GM18505 (cell line): Measurements from ENCODE around the gene FAT1.

Experiments
- ATAC-seq: cut with Tn5 transposase; IDR thresholded peaks from one replicate; pipeline ENCODE4 v1.9.1; 2021; ENCODE audit not compliant: unreplicated experiment
- POLR2A ChIP-seq: IDR thresholded peaks from 4 replicates; pipeline ENCODE4 v1.6.1; 2011; ENCODE audit warnings: borderline replicate concordance; ENCODE audit not compliant: insufficient read depth, insufficient read length; ENCODE audit errors: extremely low read depth

FAT1 gene

DNA sequence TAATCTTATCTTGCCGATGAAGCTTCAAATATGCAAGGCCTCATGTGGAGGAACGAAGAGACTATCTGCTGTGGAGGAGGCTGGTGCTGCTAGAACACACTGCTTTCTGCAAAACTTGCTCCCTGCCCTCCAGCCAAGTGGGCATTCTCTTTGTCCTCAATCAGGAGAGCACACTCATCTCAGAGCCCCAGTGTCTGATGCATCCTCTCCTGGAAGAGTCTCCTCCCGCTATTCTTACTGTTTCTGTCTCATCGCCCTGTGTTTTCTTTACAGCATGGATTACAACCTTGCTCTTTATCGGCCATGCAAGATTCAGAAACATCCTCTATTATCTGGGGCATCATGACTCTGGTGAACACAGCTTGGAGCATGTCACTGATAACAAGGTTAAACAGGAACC lies 100.1 kb downstream of the FAT1 start:
- TF ChIP-seq POLR2A: no peak
- ATAC-seq: no peak

GRCh38 chr4:186622788-186623464 lies 100.7 kb downstream of the FAT1 start:
- no peak for TF ChIP-seq POLR2A
- no peak for ATAC-seq

GRCh38 chr4:186621959-186622553 lies 101.6 kb downstream of the FAT1 start:
- no peak for TF ChIP-seq POLR2A
- no peak for ATAC-seq

DNA sequence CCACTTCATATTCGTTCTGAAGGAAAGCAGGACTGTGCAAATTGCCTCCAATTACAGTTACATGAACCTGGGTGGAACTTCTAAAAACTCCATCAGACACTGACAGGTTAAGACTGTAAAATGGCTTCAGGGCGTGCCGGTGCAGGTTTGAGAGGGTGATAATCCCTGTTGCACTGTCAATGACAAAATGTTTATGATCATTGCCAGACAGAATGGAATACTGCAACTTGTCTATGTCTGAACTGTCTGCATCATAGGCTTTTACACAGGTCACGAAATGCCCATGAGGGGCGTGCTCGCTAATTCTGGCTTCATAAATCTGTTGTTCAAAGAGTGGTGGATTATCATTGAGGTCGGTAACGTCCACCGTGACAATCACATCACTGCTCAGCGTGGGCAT lies 104.6 kb downstream of the FAT1 start:
- TF ChIP-seq POLR2A: no peak
- no peak for ATAC-seq

GRCh38 chr4:186617921-186618320 lies 105.7 kb downstream of the FAT1 start:
- no peak for TF ChIP-seq POLR2A
- no peak for ATAC-seq

- ATAC-seq: no peak
- no peak for TF ChIP-seq POLR2A
Observed at GRCh38 chr4:186607490-186607889, 116.2 kb downstream of the FAT1 start.

GRCh38 chr4:186606591-186606992 lies 117.1 kb downstream of the FAT1 start:
- no peak for TF ChIP-seq POLR2A
- ATAC-seq: no peak

GRCh38 chr4:186605261-186605865 lies 118.3 kb downstream of the FAT1 start:
- no peak for ATAC-seq
- no peak for TF ChIP-seq POLR2A

- TF ChIP-seq POLR2A: no peak
- ATAC-seq: no peak
Observed at GRCh38 chr4:186604124-186604807, 119.4 kb downstream of the FAT1 start.

GRCh38 chr4:186602978-186603377 lies 120.7 kb downstream of the FAT1 start:
- ATAC-seq: no peak
- no peak for TF ChIP-seq POLR2A

DNA sequence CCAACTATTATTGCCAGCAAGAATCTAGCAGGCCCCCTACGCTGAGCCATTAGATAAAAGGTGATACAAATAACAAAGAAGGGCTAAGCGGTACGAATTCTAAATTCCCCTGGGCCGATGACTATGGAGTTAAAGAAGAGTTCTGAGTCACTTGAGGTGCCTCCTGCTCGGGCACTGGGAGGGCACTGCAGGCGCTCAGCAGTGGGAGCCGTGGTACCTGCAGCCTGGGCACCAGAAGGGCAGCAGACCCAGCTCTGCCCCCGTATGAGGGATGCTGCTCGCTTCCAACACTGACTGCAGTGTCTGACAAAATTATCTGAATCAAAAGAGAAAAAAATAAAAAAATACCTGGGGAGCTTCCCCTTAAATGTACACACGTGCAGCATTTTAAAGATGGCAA lies 124.2 kb downstream of the FAT1 start:
- no peak for TF ChIP-seq POLR2A

GRCh38 chr4:186598686-186599085 lies 125.0 kb downstream of the FAT1 start:
- no peak for ATAC-seq
- TF ChIP-seq POLR2A: no peak

More for the DNA sequence above, 124.2 kb downstream of the FAT1 start:
- ATAC-seq: no peak

DNA sequence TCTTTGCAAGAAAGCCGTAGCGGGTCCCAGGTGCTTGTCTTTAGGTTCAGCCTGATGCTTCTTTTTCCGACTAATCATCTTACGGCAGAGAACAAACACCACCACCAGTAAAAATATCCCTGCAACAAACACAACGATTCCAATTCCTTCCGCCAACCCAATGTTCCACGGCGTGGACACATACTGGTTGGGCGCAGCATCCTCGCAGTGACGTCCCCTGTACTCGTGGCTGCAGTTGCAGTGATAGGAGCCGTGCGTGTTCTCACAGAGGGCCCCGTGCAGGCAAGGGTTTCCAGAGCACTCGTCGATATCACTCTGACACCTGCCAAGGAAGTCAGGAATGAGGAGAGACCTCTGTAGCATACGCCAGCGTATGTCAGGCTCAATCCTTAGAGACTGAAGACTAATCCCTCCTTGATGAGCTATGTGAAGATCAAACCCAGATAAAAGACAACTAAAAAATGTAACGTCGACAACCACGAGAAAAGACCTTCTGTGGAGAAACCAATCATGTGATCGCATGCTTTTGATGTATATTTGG lies 126.7 kb downstream of the FAT1 start:
- no peak for TF ChIP-seq POLR2A
- no peak for ATAC-seq

DNA sequence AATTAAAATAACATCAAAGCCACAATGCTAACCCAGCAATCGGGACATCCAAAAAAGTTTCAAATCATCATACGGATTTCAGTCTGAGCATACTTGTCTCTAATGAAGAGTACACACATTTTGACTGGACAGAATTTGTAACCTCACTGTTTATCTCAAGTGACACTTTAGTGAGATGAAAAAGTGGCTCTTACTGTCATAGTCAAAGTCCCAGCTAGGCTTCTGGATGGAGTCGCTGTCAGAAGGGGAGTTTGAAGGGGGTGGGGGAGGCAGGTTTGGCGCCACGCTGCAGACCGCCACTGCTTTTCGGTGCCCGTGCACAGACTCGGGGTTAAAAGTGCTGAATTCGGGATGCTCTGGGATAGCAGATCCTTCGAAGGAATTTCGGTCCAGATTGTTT lies 127.3 kb downstream of the FAT1 start:
- no peak for ATAC-seq
- no peak for TF ChIP-seq POLR2A

DNA sequence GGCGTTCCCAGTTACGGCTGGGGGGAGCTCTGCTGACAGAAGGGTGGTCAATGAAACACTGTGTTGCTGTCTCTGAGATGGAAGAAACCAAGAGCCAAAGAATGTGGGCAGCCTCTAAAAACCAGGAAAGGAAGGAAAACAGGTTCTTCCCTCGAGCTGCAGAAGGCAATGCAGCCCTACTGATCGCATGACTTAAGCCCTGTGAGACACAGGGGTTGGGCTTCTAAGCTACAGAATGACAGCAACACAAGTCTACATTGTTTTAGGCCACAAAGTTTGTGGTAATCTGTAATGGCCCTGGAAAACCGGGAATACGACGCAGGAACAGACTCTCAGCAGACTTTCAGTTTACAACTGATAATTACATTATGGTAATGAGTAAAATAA lies 130.1 kb downstream of the FAT1 start:
- no peak for TF ChIP-seq POLR2A
- no peak for ATAC-seq
